ENCODE measurements around the gene C16orf74. TPM values are rescaled to one million over a fixed set of nuclear protein-coding genes. Genes with fewer than 3 reads are reported as not detected.

C16orf74 gene
- total and polyA plus RNA-seq, 2 of the 13 experiments (the other 11 are each of a cell fraction or from before 2014, with no cell fraction given) = 0.13 to 0.29 TPM

GRCh38 chr16:85781156-85781555, 30.3 kb upstream of the C16orf74 start:
- Histone ChIP-seq H4K20me1 (ENCODE audit: insufficient read depth, low read length) (peaks cover 13% of the 10 kb centered on the region; the same call in 1 of the 2 replicates), H3K4me3 (replicated peaks in 1 of 3; ENCODE audit: insufficient read depth in 1 of 3, low read depth in 2 of 3, low read length in 3 of 3) (no peak overlapping the region), H3K9ac (ENCODE audit: insufficient read depth, low read depth, low read length) (no peak overlapping the region), H3K9me3 (ENCODE audit: low read length) (no peaks in the 10 kb centered on the region), H3K79me2 (ENCODE audit: insufficient read depth, low read length) (peaks cover 5% of the 10 kb centered on the region), H2AFZ (ENCODE audit: low read length) (no peak overlapping the region), H3K27ac (ENCODE audit: extremely low read length, insufficient read depth, low read length) (no peak overlapping the region), H3K4me1 (ENCODE audit: insufficient read depth, low read length) (peaks cover 25% of the 10 kb centered on the region), H3K27me3 (ENCODE audit: control insufficient read depth in 1 of 2, insufficient read depth in 2 of 2, low read length in 2 of 2) (no peaks in the 10 kb centered on the region), H3K36me3 (replicated peaks in 1 of 2; ENCODE audit: control insufficient read depth in 1 of 2, insufficient read depth in 2 of 2, low read length in 2 of 2) (peaks cover 27 to 74% of the 10 kb centered on the region in 2 experiments), H3K4me2 (ENCODE audit: low read depth, low read length) (no peak overlapping the region)
- no TSS peak for BruUV-seq (replicated peaks)
- ChIA-PET POLR2A (no interaction called here), CTCF (ENCODE audit: low intra/inter-chr PET ratio, low total read pairs) (no interaction called here)
- DNase-seq (ENCODE audit: low spot score) (no peak), FAIRE-seq (no peak), ATAC-seq (no peak)
- TF ChIP-seq CEBPB (IDR thresholded peaks at IDR 0.05; ENCODE audit: borderline replicate concordance, low read depth, low read length) (peak; percentile 47; the same call in 1 of the 2 replicates), KLF15 (CRISPR knock-in tag; IDR thresholded peaks at IDR 0.05; ENCODE audit: borderline replicate concordance) (no peak), PHF21A (CRISPR knock-in tag; IDR thresholded peaks at IDR 0.05) (no peak; the same call in 1 of the 2 replicates), GRHL1 (CRISPR knock-in tag; conservative IDR thresholded peaks at IDR 0.05) (no peak), ZNF121 (CRISPR knock-in tag; IDR thresholded peaks at IDR 0.05) (peak; percentile 74)
- 86% methylated on average over 10 of the region's 10 CpGs for WGBS (ENCODE audit: low lambda C conversion rate)
- intact Hi-C loops (cut with micrococcal nuclease; ENCODE audit: unreplicated experiment) = no loop called here
- in situ Hi-C loops (cut with HindIII; ENCODE audit: extremely low pct_ligation_motif_present, low pct_unique_long_range_greater_than_20kb) = no loop called here

GRCh38 chr16:85780281-85780680, 29.4 kb upstream of the C16orf74 start:
- no peaks in the 10 kb centered on the region for H3K9me3 ChIP-seq (ENCODE audit: low read length)
- intact Hi-C loops (cut with micrococcal nuclease; ENCODE audit: unreplicated experiment) (no loop called here), in situ Hi-C loops (cut with HindIII; ENCODE audit: extremely low pct_ligation_motif_present, low pct_unique_long_range_greater_than_20kb) (no loop called here)
- H4K20me1 ChIP-seq (ENCODE audit: insufficient read depth, low read length) = peaks cover 13% of the 10 kb centered on the region; the same call in 1 of the 2 replicates
- DNase-seq (ENCODE audit: low spot score) = no peak
- H3K4me3 ChIP-seq (replicated peaks in 1 of 3; ENCODE audit: insufficient read depth in 1 of 3, low read depth in 2 of 3, low read length in 3 of 3) = no peak overlapping the region
- no peak overlapping the region for H3K9ac ChIP-seq (ENCODE audit: insufficient read depth, low read depth, low read length)
- ChIA-PET POLR2A (interaction anchor here (0.6 kb wide), 1 partner anchor 1023 kb away, joined by 3 read pairs; no protein-coding TSS in a partner anchor), CTCF (ENCODE audit: low intra/inter-chr PET ratio, low total read pairs) (no interaction called here)
- H3K79me2 ChIP-seq (ENCODE audit: insufficient read depth, low read length) = peaks cover 5% of the 10 kb centered on the region
- H3K36me3 ChIP-seq (replicated peaks in 1 of 2; ENCODE audit: control insufficient read depth in 1 of 2, insufficient read depth in 2 of 2, low read length in 2 of 2) = peaks cover 22 to 66% of the 10 kb centered on the region in 2 experiments
- H3K27ac ChIP-seq (ENCODE audit: extremely low read length, insufficient read depth, low read length) = no peak overlapping the region
- H2AFZ ChIP-seq (ENCODE audit: low read length) = no peak overlapping the region
- peaks cover 25% of the 10 kb centered on the region for H3K4me1 ChIP-seq (ENCODE audit: insufficient read depth, low read length)
- WGBS (ENCODE audit: low lambda C conversion rate) = 94% methylated on average over 25 of the region's 26 CpGs
- TF ChIP-seq ZNF326 (CRISPR knock-in tag; IDR thresholded peaks at IDR 0.05; ENCODE audit: borderline replicate concordance) (no peak), AGO2 (optimal IDR thresholded peaks at IDR 0.05; ENCODE audit: low read depth, low read length) (peak; percentile 19), MXD1 (CRISPR knock-in tag; IDR thresholded peaks at IDR 0.05) (0 out of 2 replicates have a peak, but pooled peaks have one; percentile 20)
- no peaks in the 10 kb centered on the region for H3K27me3 ChIP-seq (ENCODE audit: control insufficient read depth in 1 of 2, insufficient read depth in 2 of 2, low read length in 2 of 2)
- no peak overlapping the region for H3K4me2 ChIP-seq (ENCODE audit: low read depth, low read length)
- BruUV-seq (replicated peaks) = no TSS peak
- FAIRE-seq = no peak
- ATAC-seq = no peak
